MM.1S (cell line): ENCODE results near the gene AGAP1.

Experiments
- CTCF ChIP-seq: fragments of 300-600 bp; sonication (generic); IDR thresholded peaks from 2 replicates; pipeline ENCODE4 v1.5.1; 2016; ENCODE audit warnings: antibody characterized with exemption, low read length, mixed read lengths
- EZH2 ChIP-seq: fragments of 300-600 bp; sonication (generic); optimal IDR thresholded peaks from 2 replicates; pipeline ENCODE3; 2017; ENCODE audit warnings: low read depth, mild to moderate bottlenecking, antibody characterized with exemption, low read length, mixed read lengths
- EZH2phosphoT487 ChIP-seq: fragments of 300-600 bp; sonication (generic); IDR thresholded peaks from 2 replicates; pipeline ENCODE4 v1.6.1; 2018; ENCODE audit warnings: antibody characterized with exemption, low read length

GRCh38 chr2:236180076-236180816, 686.4 kb downstream of the AGAP1 start:
- no peak for TF ChIP-seq CTCF
- TF ChIP-seq EZH2, result no peak
- no peak for TF ChIP-seq EZH2phosphoT487
